Ascending aorta (tissue), 2 donors: Measurements from ENCODE around the gene PRSS58. TPM values are rescaled to one million over a fixed set of nuclear protein-coding genes. Genes with fewer than 3 reads are reported as not detected.

Source experiments
- DNase-seq, 2 donors: peaks; one replicate each; pipeline ENCODE4 v3.0.0-alpha.2; 2019; ENCODE audit warnings: low spot score in 2 of 2
- H3K27ac ChIP-seq, 2 donors: fragments of 200-600 bp; sonication (generic); one replicate each; pipeline ENCODE4 v1.5.1; 2016 to 2017; ENCODE audit warnings: mild to moderate bottlenecking in 1 of 2
- H3K27me3 ChIP-seq: fragments of 200-600 bp; sonication (generic); one replicate; pipeline ENCODE4 v1.5.1; 2017
- H3K36me3 ChIP-seq, 2 donors: fragments of 200-600 bp; sonication (generic); one replicate each; pipeline ENCODE4 v1.5.1; 2016
- H3K4me1 ChIP-seq, 2 donors: fragments of 200-600 bp; sonication (generic); one replicate each; pipeline ENCODE4 v1.5.1; 2016 to 2017; ENCODE audit warnings: mild to moderate bottlenecking in 1 of 2
- H3K4me3 ChIP-seq, 2 donors: fragments of 200-600 bp; sonication (generic); one replicate each; pipeline ENCODE4 v1.5.1; 2016 to 2017; ENCODE audit warnings: mild to moderate bottlenecking in 1 of 2
- H3K9me3 ChIP-seq, 2 donors: fragments of 200-600 bp; sonication (generic); one replicate each; pipeline ENCODE4 v1.5.1; 2016
- CTCF ChIP-seq, 3 experiments: fragments of 200-600 bp in 2 of 3; fragments of 450-650 bp in 1 of 3; sonication (generic) in 2 of 3; IDR thresholded peaks; one replicate each; pipeline ENCODE4 v1.5.1; 2016 to 2019; ENCODE audit warnings: antibody characterized with exemption in 3 of 3, mild to moderate bottlenecking in 1 of 3, moderate library complexity in 1 of 3
- intact Hi-C: fragments of 100-400 bp; cut with DNase I; formaldehyde crosslinking; loops from one replicate; pipeline ENCODE4 v1.15.1; 2023
- total RNA-seq: library from RNA; depleted of rRNA; stranded (reverse); fragments of >200 nt; gene quantifications from one replicate; pipeline ENCODE4 v1.1.0, GENCODE V29; 2016

PRSS58 gene
- total RNA-seq, 1 donor from 2014 or later = not detected

- Histone ChIP-seq H3K9me3 (no peaks in the 10 kb centered on the region), H3K4me3 (no peak overlapping the region), H3K36me3 (no peaks in the 10 kb centered on the region), H3K4me1 (no peaks in the 10 kb centered on the region), H3K27me3 (no peaks in the 10 kb centered on the region), H3K27ac (no peak overlapping the region)
- DNase-seq = no peak
- no peak for TF ChIP-seq CTCF (IDR thresholded peaks at IDR 0.05)
- intact Hi-C loops = no loop called here
Observed at GRCh38 chr7:142275028-142275427, 17.2 kb upstream of the PRSS58 start.

- Histone ChIP-seq H3K27me3 (no peaks in the 10 kb centered on the region), H3K36me3 (no peaks in the 10 kb centered on the region), H3K27ac (no peak overlapping the region), H3K4me1 (no peaks in the 10 kb centered on the region), H3K9me3 (no peaks in the 10 kb centered on the region), H3K4me3 (no peak overlapping the region)
- intact Hi-C loops = no loop called here
- DNase-seq = no peak
- TF ChIP-seq CTCF (IDR thresholded peaks at IDR 0.05) = no peak
Observed at GRCh38 chr7:142272841-142273240, 15.0 kb upstream of the PRSS58 start.

GRCh38 chr7:142263598-142264380 is 5.9 kb upstream of the PRSS58 start:
- no peaks in the 10 kb centered on the region for H3K27me3 ChIP-seq
- H3K9me3 ChIP-seq = no peaks in the 10 kb centered on the region
- H3K4me3 ChIP-seq = no peak overlapping the region
- no peak for DNase-seq
- no peak overlapping the region for H3K27ac ChIP-seq
- H3K36me3 ChIP-seq = no peaks in the 10 kb centered on the region
- no peak for TF ChIP-seq CTCF (IDR thresholded peaks at IDR 0.05)
- intact Hi-C loops = no loop called here
- no peaks in the 10 kb centered on the region for H3K4me1 ChIP-seq

GRCh38 chr7:142250705-142251104 is 7.2 kb downstream of the PRSS58 start:
- DNase-seq = no peak
- Histone ChIP-seq H3K4me3 (no peak overlapping the region), H3K4me1 (no peaks in the 10 kb centered on the region), H3K36me3 (no peaks in the 10 kb centered on the region), H3K9me3 (no peaks in the 10 kb centered on the region), H3K27me3 (no peaks in the 10 kb centered on the region), H3K27ac (no peak overlapping the region)
- no peak for TF ChIP-seq CTCF (IDR thresholded peaks at IDR 0.05)
- intact Hi-C loops = no loop called here

- intact Hi-C loops = no loop called here
- Histone ChIP-seq H3K36me3 (no peaks in the 10 kb centered on the region), H3K9me3 (no peaks in the 10 kb centered on the region), H3K4me1 (no peaks in the 10 kb centered on the region), H3K4me3 (no peak overlapping the region), H3K27ac (no peak overlapping the region), H3K27me3 (no peaks in the 10 kb centered on the region)
- DNase-seq = no peak
- TF ChIP-seq CTCF (IDR thresholded peaks at IDR 0.05) = no peak
Observed at GRCh38 chr7:142249918-142250317, 7.9 kb downstream of the PRSS58 start.
